GM18511 (cell line): Measurements from ENCODE around the gene SPEM3.
"Not testable (repeated sequence)": the region's sequence is repeated elsewhere in the genome, so short reads cannot be mapped to it uniquely, and the experiment has no call there.

ENCODE experiments used
- ATAC-seq: cut with Tn5 transposase; IDR thresholded peaks from one replicate; pipeline ENCODE4 v1.9.1; 2021; ENCODE audit warnings: mild to moderate bottlenecking, moderate library complexity; ENCODE audit not compliant: unreplicated experiment

SPEM3 gene

DNA sequence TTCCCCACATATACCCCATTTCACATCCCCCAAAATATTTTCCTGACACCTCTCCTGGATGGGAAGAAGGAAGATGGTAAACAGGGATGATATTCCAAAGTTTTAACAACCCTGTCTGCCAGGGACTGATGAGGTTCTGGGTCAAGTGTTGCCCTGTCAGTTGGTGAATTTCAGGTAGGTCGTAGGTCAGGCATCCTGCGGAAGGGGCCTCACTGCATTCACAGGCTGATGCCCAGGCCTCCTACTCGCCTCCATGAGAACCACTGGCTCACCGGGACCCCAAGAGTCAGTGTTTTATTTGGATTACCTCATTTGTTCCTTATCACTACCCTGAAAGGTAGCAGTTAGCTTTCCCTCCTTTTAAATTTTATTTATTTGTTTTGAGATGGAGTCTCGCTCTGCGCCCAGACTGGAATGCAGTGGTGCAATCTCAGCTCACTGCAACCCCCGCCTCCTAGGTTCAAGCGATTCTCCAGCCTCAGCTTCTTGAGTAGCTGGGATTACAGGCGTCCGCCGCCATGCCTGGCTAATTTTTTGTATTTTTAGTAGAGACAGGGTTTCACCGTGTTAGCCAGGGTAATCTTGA lies 40.2 kb downstream of the SPEM3 start:
- no peak for ATAC-seq

DNA sequence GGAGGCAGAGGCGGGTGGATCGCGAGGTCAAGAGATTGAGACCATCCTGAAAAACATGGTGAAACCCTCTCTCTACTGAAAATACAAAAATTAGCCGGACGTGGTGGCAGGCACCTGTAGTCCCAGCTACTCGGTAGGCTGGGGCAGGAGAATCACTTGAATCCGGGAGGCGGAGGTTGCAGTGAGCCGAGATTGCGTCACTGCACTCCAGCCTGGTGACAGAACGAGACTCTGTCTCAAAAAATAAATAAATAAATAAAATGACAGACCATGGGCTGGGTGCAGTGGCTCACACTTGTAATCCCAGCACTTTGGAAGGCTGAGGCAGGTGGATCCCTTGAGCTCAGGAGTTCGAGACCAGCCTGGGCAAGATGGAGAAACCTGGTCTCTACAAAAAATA lies 41.2 kb downstream of the SPEM3 start:
- ATAC-seq: not testable (repeated sequence)

DNA sequence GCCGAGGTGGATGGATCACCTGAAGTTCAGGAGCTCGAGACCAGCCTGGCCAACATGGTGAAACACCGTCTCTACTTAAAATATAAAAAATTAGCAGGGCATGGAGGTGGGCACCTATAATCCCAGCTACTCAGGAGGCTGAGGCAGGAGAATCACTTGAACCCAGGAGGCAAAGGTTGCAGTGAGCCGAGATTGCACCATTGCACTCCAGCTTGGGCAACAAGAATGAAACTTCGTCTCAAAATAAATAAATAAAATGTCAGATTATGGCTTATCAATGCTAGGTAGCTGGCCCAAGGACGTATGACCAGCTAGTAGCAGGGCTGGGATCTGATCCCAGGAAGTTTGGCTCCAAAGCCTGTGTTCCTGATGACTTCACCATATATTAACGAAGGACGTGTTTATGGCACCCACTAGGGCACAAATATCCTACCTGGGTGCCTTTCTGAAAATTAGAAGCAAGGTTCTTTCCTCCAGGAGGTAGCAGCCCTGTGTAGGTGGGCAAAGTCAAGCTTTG lies 41.9 kb downstream of the SPEM3 start:
- ATAC-seq: not testable (repeated sequence)

DNA sequence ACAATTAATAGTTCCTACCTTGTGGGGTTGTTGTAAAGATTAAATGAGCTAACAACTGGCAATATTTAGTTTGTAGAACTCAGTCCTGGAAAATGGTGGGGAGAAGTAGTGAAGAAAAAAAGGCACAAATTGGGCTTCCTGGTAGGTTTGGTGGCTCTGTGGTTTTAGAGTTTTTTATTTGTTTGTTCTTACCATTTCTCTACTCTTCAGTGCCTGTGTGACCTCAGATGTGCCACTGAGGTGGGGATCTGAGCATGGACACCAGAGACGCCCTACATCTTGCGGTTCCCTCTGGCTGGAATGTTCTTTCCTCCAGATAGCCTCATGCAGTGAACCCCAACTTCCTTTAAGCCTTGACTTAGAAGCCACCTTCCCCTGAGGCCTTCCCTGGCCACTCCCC lies 43.1 kb downstream of the SPEM3 start:
- no peak for ATAC-seq

DNA sequence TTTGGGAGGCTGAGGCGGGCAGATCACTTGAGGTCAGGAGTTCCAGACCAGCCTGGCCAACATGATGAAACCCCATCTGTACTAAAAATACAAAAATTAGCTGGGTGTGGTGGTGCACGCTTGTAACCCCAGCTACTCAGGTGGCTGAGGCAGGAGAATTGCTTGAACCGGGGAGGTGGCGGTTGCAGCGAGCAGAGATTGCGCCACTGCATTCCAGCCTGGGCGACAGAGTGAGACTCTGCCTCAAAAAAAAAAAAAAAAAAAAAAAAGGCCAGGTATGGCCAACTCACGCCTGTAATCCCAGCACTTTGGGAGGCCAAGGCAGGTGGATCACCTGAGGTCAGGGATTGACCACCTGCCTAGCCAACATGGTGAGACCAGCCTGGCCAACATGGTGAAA lies 46.1 kb downstream of the SPEM3 start:
- not testable (repeated sequence) for ATAC-seq

DNA sequence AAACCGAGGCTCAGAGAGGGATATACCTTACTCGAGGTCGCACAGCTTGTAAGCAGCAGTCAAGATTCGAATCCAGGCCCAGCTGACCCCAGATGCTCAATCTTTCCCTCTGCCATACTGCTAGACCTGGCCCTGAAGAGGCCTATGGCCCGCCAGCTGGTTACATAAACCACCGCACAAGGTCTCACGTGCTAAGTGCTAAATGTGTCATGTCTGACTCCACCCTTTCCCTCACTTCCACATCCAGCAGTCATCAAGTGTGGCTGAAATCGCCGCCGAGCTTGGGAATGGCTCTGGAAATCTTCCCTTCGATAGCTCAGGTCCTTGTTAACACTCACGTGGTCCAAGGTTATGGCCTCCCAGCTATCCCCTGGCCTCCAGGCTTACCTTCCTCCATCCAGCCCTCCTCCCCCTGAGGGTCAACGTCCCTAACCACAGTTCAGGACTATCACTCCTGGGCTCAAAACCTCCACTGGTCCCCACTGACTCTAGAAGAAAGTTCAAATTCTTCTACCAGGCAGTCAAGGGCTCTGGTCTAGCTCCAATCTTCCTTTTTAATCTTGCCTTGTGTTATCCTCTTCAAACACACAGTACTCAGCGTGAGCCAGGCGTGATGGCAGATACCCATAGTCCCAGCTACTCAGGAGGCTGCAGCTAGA lies 47.2 kb downstream of the SPEM3 start:
- no peak for ATAC-seq

DNA sequence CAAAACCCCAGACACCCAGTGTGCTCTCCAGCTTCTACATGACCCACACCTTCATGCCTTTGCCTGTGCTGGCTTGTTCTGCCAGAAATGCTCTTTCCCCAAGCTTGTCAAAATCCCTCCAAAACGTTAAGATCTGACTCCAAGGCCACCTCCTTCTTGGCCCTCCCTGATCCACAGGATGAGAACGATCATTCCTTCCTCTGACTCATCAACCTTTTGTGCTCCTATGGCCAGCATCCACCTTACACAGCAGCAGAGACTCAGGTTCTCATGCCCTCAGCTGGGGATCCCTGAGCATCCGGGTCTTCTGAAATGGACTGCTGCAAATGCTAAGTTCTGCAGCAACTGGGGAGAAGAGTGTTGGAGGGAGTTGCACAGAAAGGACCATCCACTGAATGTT lies 47.8 kb downstream of the SPEM3 start:
- no peak for ATAC-seq

DNA sequence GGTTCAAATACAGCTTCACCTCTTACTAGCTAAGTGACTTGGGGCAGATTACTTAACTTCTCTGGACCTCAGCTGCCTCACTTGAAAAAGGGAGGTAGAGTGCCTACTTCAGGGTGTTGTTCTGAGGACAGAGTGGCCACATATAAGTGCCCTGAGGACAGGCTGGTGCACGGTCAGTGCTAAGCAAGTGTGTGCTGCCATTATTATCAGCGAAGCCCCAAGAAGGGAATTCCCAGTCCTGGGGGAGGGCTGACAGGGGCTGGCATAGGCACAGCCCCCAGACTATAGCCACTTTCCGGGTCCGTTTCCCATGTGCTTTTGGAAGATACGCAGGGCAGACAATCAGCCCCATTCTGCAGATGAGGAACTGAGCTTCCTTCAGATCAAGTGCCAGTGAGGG lies 48.3 kb downstream of the SPEM3 start:
- ATAC-seq: no peak

DNA sequence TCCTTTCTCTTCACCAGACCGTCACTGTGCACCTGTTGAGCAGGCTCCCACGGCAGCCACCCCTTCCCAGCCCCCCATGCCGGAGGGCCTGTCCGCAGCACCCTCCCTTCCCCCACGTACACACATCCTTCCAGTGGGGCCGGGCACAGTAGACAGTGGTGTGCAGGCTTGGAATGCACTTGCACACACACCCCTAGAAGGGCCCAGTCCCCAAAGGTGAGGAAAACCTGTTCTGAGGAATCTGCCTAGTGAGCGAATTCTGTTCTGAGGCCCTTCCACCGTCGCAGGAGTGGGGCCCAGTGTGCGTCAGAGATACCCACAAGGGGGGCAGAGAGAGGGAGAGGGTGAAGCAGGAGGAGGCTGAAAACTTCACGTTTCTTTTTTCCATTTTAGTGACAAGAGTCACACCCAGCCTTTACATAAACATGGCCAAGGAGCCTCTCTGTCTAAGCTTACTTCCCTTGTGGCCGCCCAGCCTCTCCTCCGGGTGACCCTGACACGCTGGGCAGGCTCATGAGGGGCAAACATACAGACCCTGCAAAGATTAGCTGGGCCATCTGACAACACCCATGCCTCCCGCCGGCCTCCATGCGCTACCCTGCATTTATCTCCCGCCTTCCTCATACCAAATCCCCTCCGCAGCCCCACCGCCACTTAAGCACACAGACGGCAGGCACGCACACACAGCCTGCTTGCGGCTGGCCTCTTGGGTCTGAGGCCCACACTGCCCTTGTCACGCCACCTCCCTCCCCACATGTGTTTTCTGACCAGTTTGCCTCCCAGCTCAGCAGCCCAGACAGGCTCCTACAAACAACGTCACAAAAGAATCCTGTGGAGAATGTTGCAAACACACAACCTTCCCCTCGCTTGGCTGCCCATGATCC lies 49.0 kb downstream of the SPEM3 start:
- ATAC-seq: no peak

DNA sequence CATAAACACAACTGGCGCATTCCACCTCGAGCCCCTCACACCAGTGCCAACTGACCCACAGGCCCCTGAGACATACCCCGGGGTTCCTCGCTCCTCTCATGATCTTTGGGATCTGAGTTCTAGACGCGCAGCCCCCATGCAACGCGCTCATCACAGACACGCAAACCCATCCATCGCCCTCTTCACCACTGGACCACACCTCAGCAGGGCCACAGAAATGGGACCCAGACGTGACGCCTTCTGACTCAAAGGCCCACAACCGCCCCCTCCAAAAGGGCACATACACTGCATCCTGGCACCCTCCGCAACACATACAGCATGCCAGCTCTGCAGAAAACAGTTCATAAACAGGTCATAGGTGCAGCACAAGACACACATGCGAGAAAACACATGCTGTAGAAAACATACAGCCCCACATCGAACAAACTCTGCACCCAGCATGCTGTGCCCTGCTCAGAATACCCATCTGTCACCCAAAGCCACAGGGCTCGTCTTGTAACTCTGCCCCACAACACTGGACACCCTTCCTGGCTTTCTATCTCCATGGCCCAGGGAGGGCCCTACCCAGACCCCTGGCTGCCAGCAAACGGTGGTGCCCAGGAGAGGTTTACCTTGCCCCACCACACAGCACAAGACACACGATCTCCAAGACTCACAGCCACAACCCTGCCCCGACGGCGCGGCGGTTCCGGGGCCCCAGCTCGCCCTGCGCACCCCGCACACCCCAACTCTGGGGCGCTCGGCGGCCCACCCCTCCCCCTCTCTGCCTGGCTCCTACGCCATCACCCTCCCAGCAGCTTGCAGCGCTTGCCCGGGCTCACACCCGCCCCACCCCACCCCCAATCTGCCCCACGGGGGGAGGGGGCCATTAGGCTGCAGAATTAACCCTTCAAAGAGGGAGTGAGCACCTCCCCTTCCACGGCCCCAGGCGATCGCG lies 49.9 kb downstream of the SPEM3 start:
- no peak for ATAC-seq

DNA sequence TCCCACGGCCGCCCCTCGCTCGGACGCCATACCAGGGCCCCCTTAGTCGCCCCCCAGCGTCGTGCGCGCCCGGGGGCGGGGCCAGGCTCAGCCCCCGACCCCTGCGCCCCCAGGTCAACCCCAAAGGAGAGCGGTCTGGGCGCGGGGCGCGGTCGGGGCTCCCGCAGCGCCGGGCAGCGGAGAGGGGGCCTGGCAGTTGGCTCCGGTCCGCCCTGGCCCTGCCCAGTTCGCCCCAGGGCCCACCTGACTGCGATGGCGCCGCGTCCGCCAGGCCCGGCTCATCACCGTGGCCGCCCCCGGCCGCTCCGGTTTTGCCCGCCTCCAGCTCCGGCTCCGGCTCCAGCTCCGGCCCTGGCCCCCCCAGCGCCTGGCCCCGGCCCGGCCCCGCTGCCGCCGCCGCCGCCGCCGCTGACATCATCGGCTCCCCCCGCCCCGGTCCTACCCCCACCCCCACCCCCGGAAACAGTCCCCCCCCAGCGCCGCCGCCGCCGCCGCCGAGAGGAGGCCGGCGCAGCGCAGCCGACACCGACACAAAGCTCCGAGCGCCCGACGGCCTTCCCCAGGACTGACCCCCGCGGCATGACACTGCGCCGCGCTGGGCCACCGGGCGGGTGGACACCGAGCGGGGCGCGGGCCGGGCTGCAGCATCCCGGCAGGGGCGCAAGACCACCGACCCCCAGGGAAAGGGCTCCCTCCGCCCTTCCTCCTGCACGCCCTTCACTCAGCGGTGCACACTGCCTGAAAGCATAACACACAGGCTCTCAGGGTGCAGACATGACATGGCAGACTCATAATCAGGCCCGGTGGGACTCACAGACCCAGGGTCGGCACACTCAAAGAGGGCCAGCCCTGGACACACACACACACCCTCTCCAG lies 50.8 kb downstream of the SPEM3 start, which contains the start of gene ZBTB4:
Gene ZBTB4, minus strand, starts transcription at position 419 of the 876 bp plus-strand sequence. CDS start 12,830 bp downstream, outside the sequence.
- no peak for ATAC-seq

DNA sequence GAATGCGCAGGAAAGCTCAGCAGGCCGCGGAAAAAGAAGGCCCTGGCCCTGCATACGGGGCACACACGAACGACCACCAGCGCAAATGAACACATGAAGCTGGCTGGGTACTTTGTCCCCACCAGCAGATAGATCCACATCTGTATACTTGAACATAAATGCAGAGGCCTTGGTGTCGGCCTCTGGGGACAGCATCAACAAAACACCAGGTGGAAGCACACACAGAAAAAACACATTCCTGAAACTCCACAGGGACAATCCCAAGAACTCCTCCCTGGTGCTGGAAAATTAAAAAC lies 51.4 kb downstream of the SPEM3 start:
- ATAC-seq: no peak

DNA sequence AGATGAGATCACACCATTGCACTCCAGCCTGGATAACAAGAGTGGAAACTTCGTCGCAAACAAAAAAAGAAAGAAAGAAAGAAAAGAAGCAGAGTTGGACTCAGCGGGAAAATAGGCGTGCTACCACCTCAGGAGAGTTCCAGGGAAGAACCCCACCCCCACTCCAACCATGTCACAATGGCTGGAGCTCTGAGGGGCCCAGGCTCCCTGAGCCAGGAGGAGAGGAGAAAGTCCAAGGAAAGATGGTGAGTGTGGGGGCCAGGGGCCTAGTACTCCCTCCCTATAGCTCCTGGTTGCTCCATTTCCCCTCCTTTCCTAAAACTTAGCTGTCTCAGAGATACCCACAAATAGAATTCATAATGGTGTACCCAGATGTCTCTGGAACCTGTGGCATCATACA lies 52.6 kb downstream of the SPEM3 start, which contains the start of gene SLC35G6:
Gene SLC35G6, plus strand, starts transcription at position 172 of the 400 bp plus-strand sequence. Its CDS starts 71 bp downstream, at position 243.
- not testable (repeated sequence) for ATAC-seq

DNA sequence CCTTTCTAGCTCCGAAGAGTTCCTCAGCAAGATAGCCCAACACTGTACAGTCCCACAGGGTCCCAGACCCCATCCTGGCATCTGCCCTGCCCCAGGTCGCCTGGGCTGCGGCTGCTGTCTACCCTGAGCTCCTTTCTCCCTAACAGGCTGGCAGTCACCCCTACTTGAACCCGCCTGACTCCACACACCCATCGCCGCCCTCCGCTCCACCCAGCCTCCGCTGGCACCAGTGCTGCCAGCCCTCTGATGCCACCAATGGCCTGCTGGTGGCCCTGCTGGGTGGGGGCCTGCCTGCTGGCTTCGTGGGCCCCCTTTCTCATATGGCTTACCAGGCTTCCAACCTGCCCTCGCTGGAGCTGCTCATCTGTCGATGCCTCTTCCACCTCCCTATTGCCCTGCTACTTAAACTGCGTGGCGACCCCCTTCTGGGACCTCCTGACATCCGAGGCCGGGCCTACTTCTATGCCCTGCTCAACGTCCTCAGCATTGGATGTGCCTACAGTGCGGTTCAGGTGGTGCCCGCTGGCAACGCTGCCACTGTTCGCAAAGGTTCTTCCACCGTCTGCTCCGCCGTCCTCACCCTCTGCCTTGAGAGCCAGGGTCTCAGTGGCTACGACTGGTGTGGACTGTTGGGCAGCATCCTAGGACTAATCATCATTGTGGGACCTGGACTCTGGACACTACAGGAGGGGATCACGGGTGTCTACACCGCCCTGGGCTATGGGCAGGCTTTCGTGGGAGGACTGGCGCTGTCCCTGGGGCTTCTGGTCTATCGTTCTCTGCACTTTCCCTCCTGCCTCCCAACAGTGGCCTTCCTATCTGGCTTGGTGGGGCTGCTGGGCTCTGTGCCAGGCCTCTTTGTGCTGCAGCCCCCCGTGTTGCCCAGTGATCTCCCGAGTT lies 53.4 kb downstream of the SPEM3 start:
- ATAC-seq: not testable (repeated sequence)
